Endodermal cell (in vitro differentiated cells): ENCODE measurements around the gene NKD2. TPM values are rescaled to one million over a fixed set of nuclear protein-coding genes. Genes with fewer than 3 reads are reported as not detected.

Experiments
- DNase-seq: peaks from one replicate; pipeline ENCODE4 v3.0.0-alpha.2; 2017
- H3K27ac ChIP-seq: 2 replicates; pipeline ENCODE4 v1.5.1; 2013; ENCODE audit warnings: mild to moderate bottlenecking, low read depth, low read length, moderate library complexity
- H3K27me3 ChIP-seq: 2 replicates; pipeline ENCODE4 v1.6.1; 2013; ENCODE audit warnings: mild to moderate bottlenecking, low read length, moderate library complexity; ENCODE audit not compliant: insufficient read depth, control insufficient read depth, poor library complexity, severe bottlenecking
- H3K36me3 ChIP-seq: 2 replicates; pipeline ENCODE4 v1.7.0; 2013; ENCODE audit warnings: mild to moderate bottlenecking, low read length, moderate library complexity; ENCODE audit not compliant: control insufficient read depth, insufficient read depth
- H3K4me1 ChIP-seq: one replicate; pipeline ENCODE4 v1.7.0; 2013; ENCODE audit warnings: low read length; ENCODE audit not compliant: control insufficient read depth, insufficient read depth
- H3K4me3 ChIP-seq: 2 replicates; pipeline ENCODE4 v1.5.1; 2013; ENCODE audit warnings: mild to moderate bottlenecking, low read length, moderate library complexity
- H3K9ac ChIP-seq: 2 replicates; pipeline ENCODE4 v1.6.1; 2013; ENCODE audit warnings: mild to moderate bottlenecking, low read length, moderate library complexity; ENCODE audit not compliant: poor library complexity, severe bottlenecking; ENCODE audit errors: extremely low read depth
- H3K9me3 ChIP-seq: 2 replicates; pipeline ENCODE4 v1.6.1; 2013; ENCODE audit warnings: mild to moderate bottlenecking, low read length, moderate library complexity; ENCODE audit not compliant: control insufficient read depth
- H3K27ac Mint-ChIP-seq: 2 replicates; pipeline ENCODE4 v1.8.0; 2020; ENCODE audit warnings: mixed read lengths
- H3K27me3 Mint-ChIP-seq: 2 replicates; pipeline ENCODE4 v1.8.0; 2021; ENCODE audit warnings: mild to moderate bottlenecking, mixed read lengths; ENCODE audit not compliant: insufficient read depth
- H3K36me3 Mint-ChIP-seq: 2 replicates; pipeline ENCODE4 v1.8.0; 2020; ENCODE audit warnings: low read depth, mixed read lengths
- H3K4me1 Mint-ChIP-seq: 2 replicates; pipeline ENCODE4 v1.8.0; 2020; ENCODE audit warnings: mixed read lengths
- H3K4me3 Mint-ChIP-seq: 2 replicates; pipeline ENCODE4 v1.8.0; 2020; ENCODE audit warnings: mild to moderate bottlenecking, moderate library complexity, mixed read lengths
- H3K9me3 Mint-ChIP-seq: 2 replicates; pipeline ENCODE4 v1.8.0; 2020; ENCODE audit warnings: mild to moderate bottlenecking, mixed read lengths
- WGBS, 2 experiments: methylation state at CpG; one replicate each; pipeline versions ENCODE4 v1.1.5 to v1.1.7; 2013; ENCODE audit warnings: missing lambda C conversion rate in 2 of 2, mixed read lengths in 1 of 2; ENCODE audit not compliant: insufficient coverage in 1 of 2, insufficient read length in 1 of 2; 5-methylcytosine and 5-hydroxymethylcytosine counted together
- total RNA-seq, 2 donors: library from RNA; stranded (reverse); fragmentation: NEBNext Ultra II Directional in 1 of 2; extraction: Animal tissue kit (Norgen Biotek cat#: 25700) in 1 of 2; gene quantifications; 2 replicates in 1 of 2; 3 replicates in 1 of 2; pipeline ENCODE4 v1.2.1, GENCODE V29; 2021
- TF ChIP-seq, protein P1 (sequence below): fragments of 200-600 bp; sonication (generic); conservative IDR thresholded peaks from 2 replicates; pipeline ENCODE4 v1.5.0; 2021; ENCODE audit warnings: antibody characterized with exemption, mild to moderate bottlenecking

The NKD2 gene
- total RNA-seq, 2 donors from 2014 or later, result 11.2 to 13.9 TPM

DNA sequence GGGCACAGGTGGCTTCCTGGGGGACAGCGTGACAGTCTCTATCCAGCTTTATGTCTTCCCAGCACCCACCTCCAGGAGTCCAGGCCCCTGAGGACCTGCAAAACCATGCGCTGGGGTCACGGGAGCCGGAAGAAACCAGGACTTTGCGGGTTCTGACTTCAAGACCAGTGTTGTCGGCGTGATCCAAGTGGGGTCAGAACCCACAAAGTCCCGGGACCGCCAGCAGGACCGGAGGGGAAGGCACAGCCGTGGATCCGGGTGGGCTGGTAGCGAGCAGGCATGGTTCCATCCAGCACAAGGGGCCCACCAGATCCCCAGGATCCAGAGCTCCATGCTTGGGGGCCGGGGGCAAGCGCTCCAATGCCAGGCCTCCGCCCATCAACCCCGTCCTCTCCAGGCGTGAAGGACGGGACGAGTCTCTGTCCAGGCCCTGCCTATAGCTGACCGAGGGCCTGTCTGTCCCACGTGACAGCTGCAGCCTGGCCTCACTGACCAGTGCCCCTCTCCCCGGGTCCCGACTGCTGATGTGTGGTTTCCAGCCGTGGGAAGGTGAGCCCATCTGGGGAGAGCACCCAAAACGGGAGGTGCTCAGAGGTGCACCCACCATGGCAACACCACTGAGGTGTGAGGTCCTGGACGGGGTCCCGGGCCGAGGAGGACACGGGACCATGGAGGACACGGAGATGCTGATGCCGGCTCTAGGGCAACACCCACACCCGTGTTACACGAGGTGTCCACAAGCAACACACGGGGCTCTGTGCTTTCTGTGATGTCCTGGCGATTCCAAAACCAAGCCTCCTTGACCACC is 54.4 kb downstream of the NKD2 start:
- H3K9ac ChIP-seq, result no peak overlapping the region
- H3K27me3 Mint-ChIP-seq, result no peaks in the 10 kb centered on the region
- H3K27ac Mint-ChIP-seq, result no peak overlapping the region
- WGBS, 2 experiments, result 93 to 96% methylated on average over 29 to 36 of the region's 36 CpGs
- no peaks in the 10 kb centered on the region for H3K4me1 Mint-ChIP-seq
- H3K27ac ChIP-seq, result no peak overlapping the region
- H3K9me3 Mint-ChIP-seq, result no peaks in the 10 kb centered on the region
- H3K4me3 ChIP-seq, result no peak overlapping the region
- no peaks in the 10 kb centered on the region for H3K4me1 ChIP-seq
- no peak for DNase-seq
- no peaks in the 10 kb centered on the region for H3K27me3 ChIP-seq
- no peaks in the 10 kb centered on the region for H3K9me3 ChIP-seq
- no peak overlapping the region for H3K4me3 Mint-ChIP-seq
- H3K36me3 Mint-ChIP-seq, result peaks cover 24% of the 10 kb centered on the region
- peaks cover 8% of the 10 kb centered on the region for H3K36me3 ChIP-seq
- TF ChIP-seq, protein P1, sequence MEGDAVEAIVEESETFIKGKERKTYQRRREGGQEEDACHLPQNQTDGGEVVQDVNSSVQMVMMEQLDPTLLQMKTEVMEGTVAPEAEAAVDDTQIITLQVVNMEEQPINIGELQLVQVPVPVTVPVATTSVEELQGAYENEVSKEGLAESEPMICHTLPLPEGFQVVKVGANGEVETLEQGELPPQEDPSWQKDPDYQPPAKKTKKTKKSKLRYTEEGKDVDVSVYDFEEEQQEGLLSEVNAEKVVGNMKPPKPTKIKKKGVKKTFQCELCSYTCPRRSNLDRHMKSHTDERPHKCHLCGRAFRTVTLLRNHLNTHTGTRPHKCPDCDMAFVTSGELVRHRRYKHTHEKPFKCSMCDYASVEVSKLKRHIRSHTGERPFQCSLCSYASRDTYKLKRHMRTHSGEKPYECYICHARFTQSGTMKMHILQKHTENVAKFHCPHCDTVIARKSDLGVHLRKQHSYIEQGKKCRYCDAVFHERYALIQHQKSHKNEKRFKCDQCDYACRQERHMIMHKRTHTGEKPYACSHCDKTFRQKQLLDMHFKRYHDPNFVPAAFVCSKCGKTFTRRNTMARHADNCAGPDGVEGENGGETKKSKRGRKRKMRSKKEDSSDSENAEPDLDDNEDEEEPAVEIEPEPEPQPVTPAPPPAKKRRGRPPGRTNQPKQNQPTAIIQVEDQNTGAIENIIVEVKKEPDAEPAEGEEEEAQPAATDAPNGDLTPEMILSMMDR, result no peak

DNA sequence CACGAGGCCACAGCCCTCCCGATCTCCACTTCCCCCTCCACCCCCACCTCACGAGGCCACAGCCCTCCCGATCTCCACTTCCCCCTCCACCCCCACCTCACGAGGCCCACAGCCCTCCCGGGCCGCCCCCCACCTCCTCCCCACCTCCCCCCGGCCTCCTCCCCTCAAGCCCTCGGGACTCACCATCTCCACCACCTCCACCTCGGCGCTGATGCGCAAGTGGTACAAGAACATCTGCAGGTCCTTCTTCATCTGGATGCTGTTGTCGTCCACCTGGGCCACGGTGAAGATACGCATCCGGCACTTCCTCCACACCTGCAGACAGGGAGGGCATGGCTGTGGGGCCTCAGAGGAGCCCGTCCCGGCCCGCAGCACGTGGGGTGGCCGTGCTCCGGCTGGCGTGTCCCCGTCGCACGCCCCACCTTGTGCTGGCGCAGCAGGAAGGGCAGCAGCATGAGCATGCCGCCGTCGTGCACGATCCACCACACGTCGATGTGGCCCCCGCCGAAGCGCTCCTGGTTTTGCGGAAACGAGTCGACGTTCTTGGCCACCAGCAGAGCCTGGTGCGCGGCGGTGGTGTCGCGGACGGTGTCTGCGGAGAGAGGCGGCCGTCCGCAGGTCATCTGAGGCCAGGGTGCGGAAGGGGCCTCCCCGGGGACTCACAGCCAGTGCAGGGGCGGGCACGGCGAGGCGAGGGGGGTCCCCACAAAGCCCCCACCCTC is 55.2 kb downstream of the NKD2 start:
- no peaks in the 10 kb centered on the region for H3K9me3 Mint-ChIP-seq
- no peak overlapping the region for H3K27ac Mint-ChIP-seq
- WGBS, 2 experiments, result 95 to 98% methylated on average over 38 to 49 of the region's 56 CpGs
- no peak for DNase-seq
- H3K27me3 Mint-ChIP-seq, result no peaks in the 10 kb centered on the region
- Histone ChIP-seq H3K36me3 (peaks cover 8% of the 10 kb centered on the region), H3K4me3 (no peak overlapping the region), H3K27ac (no peak overlapping the region), H3K9me3 (no peaks in the 10 kb centered on the region), H3K4me1 (no peaks in the 10 kb centered on the region), H3K9ac (no peak overlapping the region), H3K27me3 (no peaks in the 10 kb centered on the region)
- H3K4me1 Mint-ChIP-seq, result no peaks in the 10 kb centered on the region
- peaks cover 19% of the 10 kb centered on the region for H3K36me3 Mint-ChIP-seq
- no peak overlapping the region for H3K4me3 Mint-ChIP-seq
- TF ChIP-seq, protein P1, result no peak

DNA sequence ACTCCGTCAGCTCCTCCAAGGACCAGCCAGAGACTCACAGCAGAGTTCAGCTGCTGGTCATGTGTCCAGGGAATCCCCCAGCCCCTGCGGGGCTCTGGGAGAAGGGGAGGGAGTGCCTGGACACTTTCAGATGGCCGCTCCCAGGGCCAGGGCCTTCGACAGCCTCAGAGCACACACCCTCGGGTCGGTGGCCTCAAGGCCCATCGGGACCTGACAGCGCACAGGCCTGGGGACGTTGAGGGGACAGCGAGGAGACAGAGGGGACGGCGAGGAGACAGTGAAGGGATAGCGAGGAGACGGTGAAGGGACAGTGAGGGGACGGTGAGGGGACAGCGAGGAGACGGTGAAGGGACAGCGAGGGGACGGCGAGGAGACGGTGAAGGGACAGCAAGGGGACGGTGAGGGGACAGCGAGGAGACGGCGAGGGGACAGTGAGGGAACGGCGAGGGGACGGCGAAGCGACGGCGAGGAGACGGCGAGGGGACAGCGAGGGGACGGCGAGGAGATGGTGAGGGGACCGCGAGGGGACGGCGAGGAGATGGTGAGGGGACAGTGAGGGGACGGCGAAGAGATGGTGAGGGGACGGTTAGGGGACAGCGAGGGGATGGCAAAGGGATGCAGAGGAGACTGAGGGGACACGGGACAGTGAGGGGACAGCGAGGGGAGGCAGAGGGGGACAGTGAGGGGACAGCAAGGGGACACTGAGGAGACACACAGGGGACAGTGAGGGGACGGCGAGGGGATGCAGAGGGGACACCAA is 56.0 kb downstream of the NKD2 start:
- no peak overlapping the region for H3K27ac ChIP-seq
- no peaks in the 10 kb centered on the region for H3K27me3 ChIP-seq
- H3K36me3 Mint-ChIP-seq, result peaks cover 19% of the 10 kb centered on the region
- DNase-seq, result no peak
- no peaks in the 10 kb centered on the region for H3K4me1 Mint-ChIP-seq
- no peak overlapping the region for H3K27ac Mint-ChIP-seq
- no peaks in the 10 kb centered on the region for H3K9me3 ChIP-seq
- H3K4me3 Mint-ChIP-seq, result no peak overlapping the region
- 88 to 93% methylated on average over 38 to 49 of the region's 49 CpGs for WGBS, 2 experiments
- no peaks in the 10 kb centered on the region for H3K4me1 ChIP-seq
- H3K27me3 Mint-ChIP-seq, result no peaks in the 10 kb centered on the region
- H3K4me3 ChIP-seq, result no peak overlapping the region
- TF ChIP-seq, protein P1, result no peak
- H3K9me3 Mint-ChIP-seq, result no peaks in the 10 kb centered on the region
- H3K9ac ChIP-seq, result no peak overlapping the region
- H3K36me3 ChIP-seq, result peaks cover 8% of the 10 kb centered on the region
